ENCODE results near the gene VPS13A. TPM values are rescaled to one million over a fixed set of nuclear protein-coding genes. Genes with fewer than 3 reads are reported as not detected.

The VPS13A gene
- total and polyA plus RNA-seq, 9 of the 15 experiments (the other 6 are each of a cell fraction or from before 2014, with no cell fraction given) = 5.6 to 29.9 (median 14.7) TPM

DNA sequence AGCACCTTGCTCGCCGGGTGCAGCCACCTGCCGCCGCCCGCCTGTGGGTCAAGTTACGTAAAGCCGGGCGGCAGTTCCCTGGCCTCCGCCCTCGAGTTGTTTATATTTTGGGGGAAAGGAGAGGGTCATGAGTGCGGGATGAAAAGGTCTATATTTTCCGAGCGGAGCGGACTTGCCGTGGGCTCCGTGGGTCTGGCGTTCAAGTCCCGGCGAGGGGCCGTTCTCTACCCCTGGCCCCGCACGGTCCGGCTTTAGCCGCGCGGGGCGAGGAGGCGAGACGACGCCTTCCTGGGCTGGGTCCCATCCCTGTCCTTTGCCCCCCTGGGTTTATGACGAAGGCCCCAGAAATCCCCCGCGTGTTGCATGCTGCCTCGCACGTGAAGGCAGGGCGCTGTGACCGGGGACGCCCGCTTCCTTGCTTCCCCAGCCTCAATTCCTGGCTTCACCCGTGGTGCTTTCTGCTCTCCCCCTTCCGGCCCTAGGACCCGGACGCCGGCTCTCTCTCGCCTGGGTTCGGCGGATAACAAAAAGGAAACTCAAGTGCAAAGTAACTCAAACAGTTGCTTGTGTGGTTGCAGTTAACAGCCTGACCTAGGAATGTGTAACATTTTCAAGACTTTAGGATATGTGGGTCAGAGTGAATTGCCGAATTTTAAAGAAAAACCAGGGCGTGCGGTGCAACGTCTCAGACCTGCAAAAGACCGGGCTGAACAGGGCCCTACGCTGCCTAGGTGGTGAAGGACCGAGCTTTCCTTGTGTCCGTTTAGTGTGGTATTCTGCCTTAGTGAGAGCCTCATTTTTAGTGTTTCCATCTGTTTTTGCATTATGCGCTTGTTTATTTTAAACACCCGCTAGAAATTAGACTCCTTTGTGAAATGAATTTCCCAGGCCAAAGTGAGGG is 810 bp downstream of the VPS13A start:
- Histone ChIP-seq H3K4me2 (ENCODE audit: insufficient read depth, low read length) (peak overlapping the region; percentile 83), H3K4me3 (peak overlapping the region; percentile 87), H3K79me2 (ENCODE audit: control insufficient read depth, insufficient read depth, low read length) (peaks cover 57% of the 10 kb centered on the region), H3K9me1 (ENCODE audit: control insufficient read depth, insufficient read depth, low read length) (no peaks in the 10 kb centered on the region), H2AFZ (ENCODE audit: low read depth, low read length) (peak overlapping the region; percentile 82), H3K27me3 (ENCODE audit: control insufficient read depth in 2 of 2, insufficient read depth in 2 of 2, low read length in 2 of 2) (no peaks in the 10 kb centered on the region), H3K36me3 (ENCODE audit: control insufficient read depth, insufficient read depth, low read length) (no peaks in the 10 kb centered on the region), H3K9me3 (replicated peaks; ENCODE audit: control insufficient read depth, insufficient read depth, low read depth, low read length) (no peaks in the 10 kb centered on the region), H3K27ac (ENCODE audit: extremely low read depth, low read depth, low read length) (peak overlapping the region; percentile 89), H3K9ac (ENCODE audit: insufficient read depth in 1 of 2, low read depth in 2 of 2, low read length in 2 of 2) (peak overlapping the region; percentile 87 to 94), H3K4me1 (replicated peaks in 1 of 2; ENCODE audit: control insufficient read depth in 2 of 2, insufficient read depth in 2 of 2, low read length in 2 of 2) (peaks cover 5 to 10% of the 10 kb centered on the region in 2 experiments; a peak in 4 of 5 replicates), H4K20me1 (replicated peaks; ENCODE audit: control insufficient read depth, insufficient read depth, low read length) (no peaks in the 10 kb centered on the region)
- in situ Hi-C loops (cut with MboI) (no loop called here), intact Hi-C loops (cut with micrococcal nuclease) (no loop called here)
- FAIRE-seq (no peak), DNase-seq (ENCODE audit: extremely low read depth in 1 of 4, low spot score in 3 of 4) (peak; percentile 17 to 49 (median 28)), ATAC-seq (peak; percentile 48)
- ChIA-PET CTCF (ENCODE audit: low intra/inter-chr PET ratio) (no interaction called here), POLR2A (interaction anchor here (0.7 to 1.3 kb wide), 4 partner anchors 11 to 22 kb away, joined by 3 to 4 read pairs (median 4); no protein-coding TSS in a partner anchor)
- TSS peak; percentile 52 for BruUV-seq (replicated peaks)
- WGBS (ENCODE audit: insufficient coverage, low coverage, missing lambda C conversion rate) = under 1% methylated on average over 31 of the region's 57 CpGs
- TF ChIP-seq SRSF3 (IDR thresholded peaks at IDR 0.05; ENCODE audit: insufficient read depth, low read length) (0 out of 2 replicates have a peak, but pooled peaks have one; percentile 28), ZNF146 (CRISPR knock-in tag; IDR thresholded peaks at IDR 0.05; ENCODE audit: unreplicated experiment) (no peak), HDAC2 (IDR thresholded peaks at IDR 0.05) (no peak), STAG1 (CRISPR knock-in tag; IDR thresholded peaks at IDR 0.05; ENCODE audit: borderline replicate concordance) (no peak), HMGXB4 (CRISPR knock-in tag; IDR thresholded peaks at IDR 0.05) (no peak), ZBTB7A (IDR thresholded peaks at IDR 0.05; ENCODE audit: borderline replicate concordance, control insufficient read depth, low read depth, low read length) (no peak), POLR3G (IDR thresholded peaks at IDR 0.05; ENCODE audit: extremely low read depth, insufficient read length, insufficient replicate concordance) (no peak)
- TF ChIP-seq, protein P1, sequence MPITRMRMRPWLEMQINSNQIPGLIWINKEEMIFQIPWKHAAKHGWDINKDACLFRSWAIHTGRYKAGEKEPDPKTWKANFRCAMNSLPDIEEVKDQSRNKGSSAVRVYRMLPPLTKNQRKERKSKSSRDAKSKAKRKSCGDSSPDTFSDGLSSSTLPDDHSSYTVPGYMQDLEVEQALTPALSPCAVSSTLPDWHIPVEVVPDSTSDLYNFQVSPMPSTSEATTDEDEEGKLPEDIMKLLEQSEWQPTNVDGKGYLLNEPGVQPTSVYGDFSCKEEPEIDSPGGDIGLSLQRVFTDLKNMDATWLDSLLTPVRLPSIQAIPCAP (CRISPR knock-in tag; IDR thresholded peaks at IDR 0.05; ENCODE audit: borderline replicate concordance) = no peak
- TF ChIP-seq, protein P2, sequence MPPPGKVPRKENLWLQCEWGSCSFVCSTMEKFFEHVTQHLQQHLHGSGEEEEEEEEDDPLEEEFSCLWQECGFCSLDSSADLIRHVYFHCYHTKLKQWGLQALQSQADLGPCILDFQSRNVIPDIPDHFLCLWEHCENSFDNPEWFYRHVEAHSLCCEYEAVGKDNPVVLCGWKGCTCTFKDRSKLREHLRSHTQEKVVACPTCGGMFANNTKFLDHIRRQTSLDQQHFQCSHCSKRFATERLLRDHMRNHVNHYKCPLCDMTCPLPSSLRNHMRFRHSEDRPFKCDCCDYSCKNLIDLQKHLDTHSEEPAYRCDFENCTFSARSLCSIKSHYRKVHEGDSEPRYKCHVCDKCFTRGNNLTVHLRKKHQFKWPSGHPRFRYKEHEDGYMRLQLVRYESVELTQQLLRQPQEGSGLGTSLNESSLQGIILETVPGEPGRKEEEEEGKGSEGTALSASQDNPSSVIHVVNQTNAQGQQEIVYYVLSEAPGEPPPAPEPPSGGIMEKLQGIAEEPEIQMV (tag; conservative IDR thresholded peaks at IDR 0.05; ENCODE audit: low read depth) = no peak
- TF ChIP-seq, protein P3, sequence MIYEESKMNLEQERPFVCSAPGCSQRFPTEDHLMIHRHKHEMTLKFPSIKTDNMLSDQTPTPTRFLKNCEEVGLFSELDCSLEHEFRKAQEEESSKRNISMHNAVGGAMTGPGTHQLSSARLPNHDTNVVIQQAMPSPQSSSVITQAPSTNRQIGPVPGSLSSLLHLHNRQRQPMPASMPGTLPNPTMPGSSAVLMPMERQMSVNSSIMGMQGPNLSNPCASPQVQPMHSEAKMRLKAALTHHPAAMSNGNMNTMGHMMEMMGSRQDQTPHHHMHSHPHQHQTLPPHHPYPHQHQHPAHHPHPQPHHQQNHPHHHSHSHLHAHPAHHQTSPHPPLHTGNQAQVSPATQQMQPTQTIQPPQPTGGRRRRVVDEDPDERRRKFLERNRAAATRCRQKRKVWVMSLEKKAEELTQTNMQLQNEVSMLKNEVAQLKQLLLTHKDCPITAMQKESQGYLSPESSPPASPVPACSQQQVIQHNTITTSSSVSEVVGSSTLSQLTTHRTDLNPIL (CRISPR knock-in tag; IDR thresholded peaks at IDR 0.05) = no peak
- TF ChIP-seq, protein P4, sequence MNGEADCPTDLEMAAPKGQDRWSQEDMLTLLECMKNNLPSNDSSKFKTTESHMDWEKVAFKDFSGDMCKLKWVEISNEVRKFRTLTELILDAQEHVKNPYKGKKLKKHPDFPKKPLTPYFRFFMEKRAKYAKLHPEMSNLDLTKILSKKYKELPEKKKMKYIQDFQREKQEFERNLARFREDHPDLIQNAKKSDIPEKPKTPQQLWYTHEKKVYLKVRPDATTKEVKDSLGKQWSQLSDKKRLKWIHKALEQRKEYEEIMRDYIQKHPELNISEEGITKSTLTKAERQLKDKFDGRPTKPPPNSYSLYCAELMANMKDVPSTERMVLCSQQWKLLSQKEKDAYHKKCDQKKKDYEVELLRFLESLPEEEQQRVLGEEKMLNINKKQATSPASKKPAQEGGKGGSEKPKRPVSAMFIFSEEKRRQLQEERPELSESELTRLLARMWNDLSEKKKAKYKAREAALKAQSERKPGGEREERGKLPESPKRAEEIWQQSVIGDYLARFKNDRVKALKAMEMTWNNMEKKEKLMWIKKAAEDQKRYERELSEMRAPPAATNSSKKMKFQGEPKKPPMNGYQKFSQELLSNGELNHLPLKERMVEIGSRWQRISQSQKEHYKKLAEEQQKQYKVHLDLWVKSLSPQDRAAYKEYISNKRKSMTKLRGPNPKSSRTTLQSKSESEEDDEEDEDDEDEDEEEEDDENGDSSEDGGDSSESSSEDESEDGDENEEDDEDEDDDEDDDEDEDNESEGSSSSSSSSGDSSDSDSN (IDR thresholded peaks at IDR 0.05; ENCODE audit: borderline replicate concordance in 1 of 2, low read depth in 2 of 2, low read length in 2 of 2) = peak; percentile 6 to 42; a peak in 1 of 4 replicates

Measured in K562 (cell line).